ENCODE results near the gene GPD2. TPM values are rescaled to one million over a fixed set of nuclear protein-coding genes. Genes with fewer than 3 reads are reported as not detected.

The GPD2 gene
- total RNA-seq, 1 experiment from 2014 or later: 32.2 TPM

GRCh38 chr2:156435718-156436496, at the start of gene GPD2 (continued):
- TF ChIP-seq ZNF532 (CRISPR knock-in tag; IDR thresholded peaks at IDR 0.05; ENCODE audit: borderline replicate concordance) (no peak), NFATC4 (CRISPR knock-in tag; IDR thresholded peaks at IDR 0.05) (0 out of 2 replicates have a peak, but pooled peaks have one; percentile 25)

- ChIA-PET CTCF (no interaction called here), POLR2A (interaction anchor here (0.6 kb wide), 1 partner anchor 161 kb away, joined by 4 read pairs; no protein-coding TSS in a partner anchor)
- Mint-ChIP-seq H3K4me3 (no peak overlapping the region; the same call in 1 of the 2 replicates), H3K4me1 (peaks cover under 1% of the 10 kb centered on the region), H3K9me3 (no peaks in the 10 kb centered on the region), H3K27me3 (ENCODE audit: low read depth) (peaks cover 13% of the 10 kb centered on the region), H3K36me3 (no peaks in the 10 kb centered on the region), H3K27ac (no peak overlapping the region)
- TF ChIP-seq USF2 (CRISPR knock-in tag; IDR thresholded peaks at IDR 0.05): no peak
- TF ChIP-seq ETV6 (CRISPR knock-in tag; IDR thresholded peaks at IDR 0.05): no peak
- no peak for TF ChIP-seq NFE2L1 (CRISPR knock-in tag; IDR thresholded peaks at IDR 0.05)
- no peak for TF ChIP-seq E2F5 (CRISPR knock-in tag; IDR thresholded peaks at IDR 0.05)
- no peak for TF ChIP-seq ZNF416 (CRISPR knock-in tag; IDR thresholded peaks at IDR 0.05)
- no peak for TF ChIP-seq CBFB (CRISPR knock-in tag; IDR thresholded peaks at IDR 0.05; ENCODE audit: low read depth)
- no peak for TF ChIP-seq MXD4 (CRISPR knock-in tag; IDR thresholded peaks at IDR 0.05; ENCODE audit: borderline replicate concordance)
- no peak for TF ChIP-seq NR1H2 (CRISPR knock-in tag; IDR thresholded peaks at IDR 0.05)
- TF ChIP-seq E2F1 (CRISPR knock-in tag; IDR thresholded peaks at IDR 0.05): no peak
- no peak for TF ChIP-seq ATF3 (CRISPR knock-in tag; conservative IDR thresholded peaks at IDR 0.05)
- no peak for TF ChIP-seq ZNF671 (CRISPR knock-in tag; IDR thresholded peaks at IDR 0.05)
- TF ChIP-seq FOXJ3 (CRISPR knock-in tag; IDR thresholded peaks at IDR 0.05; ENCODE audit: borderline replicate concordance): no peak
- TF ChIP-seq ARID4B (CRISPR knock-in tag; IDR thresholded peaks at IDR 0.05; ENCODE audit: borderline replicate concordance): no peak
- TF ChIP-seq RORB (CRISPR knock-in tag; IDR thresholded peaks at IDR 0.05): no peak
- no peak for TF ChIP-seq CDX4 (CRISPR knock-in tag; IDR thresholded peaks at IDR 0.05; ENCODE audit: borderline replicate concordance)
- no peak for TF ChIP-seq NFATC4 (CRISPR knock-in tag; IDR thresholded peaks at IDR 0.05)
- TF ChIP-seq SP1 (CRISPR knock-in tag; conservative IDR thresholded peaks at IDR 0.05): no peak
- TF ChIP-seq ZNF219 (CRISPR knock-in tag; IDR thresholded peaks at IDR 0.05; ENCODE audit: borderline replicate concordance): no peak
- ATAC-seq: no peak
- no peak for DNase-seq (ENCODE audit: low spot score)
Observed at GRCh38 chr2:156394033-156394741, 42.0 kb upstream of the GPD2 start.
